GM19239 (cell line): ENCODE measurements around the gene PI4K2B.
A peak's percentile ranks its signal among the peaks of the same experiment; 100 is the strongest.
"Not testable (repeated sequence)": the region's sequence is repeated elsewhere in the genome, so short reads cannot be mapped to it uniquely, and the experiment has no call there.

Experiments used
- DNase-seq: peaks from one replicate; pipeline ENCODE4 v3.0.0; 2011; ENCODE audit warnings: low spot score; ENCODE audit not compliant: insufficient read length
- FAIRE-seq: peaks from 2 replicates; lab custom pipeline; 2011; peaks lifted over from hg19 to GRCh38; lab: Jason Lieb, UNC

PI4K2B gene

GRCh38 chr4:25233737-25234389 is at the start of gene PI4K2B:
Gene PI4K2B (plus strand): TSS chr4:25234033. CDS start chr4:25234164, 131 bp downstream.
- peak; percentile 65 for DNase-seq
- peak; percentile 94 for FAIRE-seq

- DNase-seq (no peak), FAIRE-seq (no peak)
Measured at GRCh38 chr4:25184056-25184455, 49.8 kb upstream of the PI4K2B start.

DNA sequence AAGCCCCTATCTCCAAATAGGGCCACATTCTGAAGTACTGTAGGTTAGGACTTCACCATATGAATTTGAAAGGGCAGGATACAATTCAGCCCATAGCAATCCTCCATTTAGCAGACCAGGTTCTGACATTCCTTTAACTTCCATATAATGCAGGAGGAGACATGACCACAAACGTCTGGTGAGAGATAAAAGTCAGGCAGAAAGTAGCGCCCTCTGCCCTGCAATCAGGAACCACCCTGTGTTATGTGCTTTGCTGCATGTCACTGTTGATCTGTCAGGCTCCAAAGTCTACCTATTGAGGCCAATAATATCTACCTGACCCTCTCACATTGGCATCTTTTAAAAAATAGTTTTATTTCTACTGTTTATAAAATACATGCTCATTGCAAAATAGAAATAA is 43.4 kb upstream of the PI4K2B start:
- DNase-seq (no peak), FAIRE-seq (no peak)

GRCh38 chr4:25198713-25199112 is 35.1 kb upstream of the PI4K2B start:
- FAIRE-seq (no peak), DNase-seq (no peak)

GRCh38 chr4:25207997-25208396 is 25.8 kb upstream of the PI4K2B start:
- FAIRE-seq (no peak), DNase-seq (no peak)

DNA sequence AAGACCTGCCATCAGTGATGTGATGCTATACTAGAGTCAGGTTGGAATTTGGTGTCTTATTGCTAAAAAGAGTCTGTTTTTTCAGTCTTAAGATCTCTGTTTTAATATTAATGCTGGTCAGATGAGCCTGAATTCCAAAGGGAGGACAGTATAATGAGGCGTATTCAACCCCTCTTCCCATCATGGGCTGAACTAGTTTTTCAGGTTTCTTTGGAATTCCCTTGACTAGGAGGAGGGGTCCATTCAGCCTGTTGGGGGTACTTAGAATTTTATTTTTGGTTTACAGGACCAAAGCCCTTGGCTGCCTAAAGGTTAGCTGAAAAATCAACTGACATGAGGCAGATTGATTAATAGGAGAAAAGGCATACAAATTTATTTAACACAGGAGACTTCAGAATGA is 24.1 kb upstream of the PI4K2B start:
- FAIRE-seq (no peak), DNase-seq (no peak)

DNA sequence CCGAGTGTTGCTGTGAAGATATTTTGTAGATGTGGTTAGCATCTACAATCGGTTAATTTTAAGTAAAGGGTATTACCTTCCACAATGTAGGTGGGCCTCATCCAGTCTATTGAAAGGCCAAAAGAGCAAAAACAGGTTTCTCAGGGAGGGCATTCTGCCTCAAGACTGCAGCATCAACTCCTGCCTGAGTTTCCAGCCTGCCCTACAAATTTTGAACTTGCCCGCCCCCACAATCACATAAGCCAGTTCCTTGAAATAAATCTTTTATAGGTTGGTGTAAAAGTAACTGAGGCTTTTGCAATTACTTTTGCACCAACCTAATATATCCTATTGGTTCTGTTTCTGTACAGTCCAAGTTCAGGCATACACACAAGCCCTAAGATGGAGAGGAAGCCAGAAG is 22.1 kb upstream of the PI4K2B start:
- no peak for FAIRE-seq

GRCh38 chr4:25212822-25213221 is 21.0 kb upstream of the PI4K2B start:
- FAIRE-seq: no peak
- DNase-seq: no peak

More for the DNA sequence above, 22.1 kb upstream of the PI4K2B start:
- no peak for DNase-seq

DNA sequence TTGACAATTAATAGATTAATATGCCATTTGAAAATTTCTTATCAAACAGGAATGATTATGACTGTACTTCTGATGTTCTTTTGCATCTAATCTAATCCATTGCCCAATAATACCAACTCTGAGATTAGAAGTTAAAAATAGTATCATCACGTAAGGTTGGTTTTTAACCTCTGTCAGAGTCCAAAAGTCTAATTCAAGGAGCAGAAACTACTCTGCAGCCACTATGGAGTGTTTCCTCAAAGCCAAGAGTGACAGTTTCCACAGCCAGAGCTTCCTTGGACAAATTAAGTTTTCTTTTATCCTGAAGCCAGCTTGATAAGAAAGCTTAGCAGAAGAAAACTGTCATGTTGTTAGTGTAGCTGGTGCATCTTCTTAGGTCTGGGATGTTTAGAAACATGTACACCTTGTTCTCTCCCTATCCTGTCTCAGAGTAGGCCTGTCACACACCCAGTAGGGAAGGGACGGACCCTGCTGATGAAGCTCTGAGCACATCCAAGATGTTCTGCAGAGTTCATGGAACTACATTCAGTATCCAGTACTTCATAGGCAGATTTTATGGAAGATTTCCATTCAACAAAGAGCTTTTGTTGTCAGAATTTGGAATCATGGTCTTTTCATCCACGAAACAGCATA is 20.4 kb upstream of the PI4K2B start:
- FAIRE-seq: no peak
- no peak for DNase-seq

GRCh38 chr4:25214750-25215149 is 19.1 kb upstream of the PI4K2B start:
- DNase-seq, FAIRE-seq: not testable (repeated sequence)

DNA sequence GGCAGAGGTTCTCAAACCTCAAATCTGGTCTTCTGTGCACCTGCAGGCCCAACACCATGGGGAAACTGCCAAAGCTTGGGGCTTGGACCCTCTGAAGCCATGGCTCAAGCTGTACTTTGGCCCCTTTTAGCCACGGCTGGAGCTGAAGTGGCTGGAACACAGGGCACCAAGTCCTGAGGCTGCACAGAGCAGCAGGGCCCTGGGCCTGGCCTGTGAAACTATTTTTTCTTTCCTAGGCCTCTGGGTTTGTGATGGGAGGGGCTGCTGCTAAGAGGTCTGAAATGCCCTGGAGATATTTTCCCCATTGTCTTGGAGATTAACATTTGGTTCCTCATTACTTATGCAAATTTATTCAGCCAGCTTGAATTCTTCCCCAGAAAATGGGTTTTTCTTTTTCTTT is 18.3 kb upstream of the PI4K2B start:
- DNase-seq (no peak), FAIRE-seq (no peak)

DNA sequence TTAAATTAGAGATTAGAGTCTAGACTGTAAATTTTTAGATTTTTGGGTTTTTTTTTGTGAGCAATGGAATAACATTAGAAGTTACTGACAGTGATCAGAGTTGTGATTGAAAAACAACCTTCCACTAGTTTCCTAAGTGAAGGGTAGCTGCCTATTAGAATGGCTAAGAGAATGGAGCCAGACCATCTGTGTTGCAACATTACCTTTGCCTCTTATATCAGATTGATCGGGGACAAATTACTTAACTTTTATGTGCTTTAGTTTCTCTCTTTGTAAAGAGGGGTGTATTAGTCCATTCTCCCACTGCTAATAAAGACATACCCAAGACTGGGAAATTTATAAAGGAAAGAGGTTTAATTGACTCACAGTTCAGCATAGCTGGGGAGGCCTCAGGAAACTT is 12.5 kb upstream of the PI4K2B start:
- DNase-seq (no peak), FAIRE-seq (no peak)

DNA sequence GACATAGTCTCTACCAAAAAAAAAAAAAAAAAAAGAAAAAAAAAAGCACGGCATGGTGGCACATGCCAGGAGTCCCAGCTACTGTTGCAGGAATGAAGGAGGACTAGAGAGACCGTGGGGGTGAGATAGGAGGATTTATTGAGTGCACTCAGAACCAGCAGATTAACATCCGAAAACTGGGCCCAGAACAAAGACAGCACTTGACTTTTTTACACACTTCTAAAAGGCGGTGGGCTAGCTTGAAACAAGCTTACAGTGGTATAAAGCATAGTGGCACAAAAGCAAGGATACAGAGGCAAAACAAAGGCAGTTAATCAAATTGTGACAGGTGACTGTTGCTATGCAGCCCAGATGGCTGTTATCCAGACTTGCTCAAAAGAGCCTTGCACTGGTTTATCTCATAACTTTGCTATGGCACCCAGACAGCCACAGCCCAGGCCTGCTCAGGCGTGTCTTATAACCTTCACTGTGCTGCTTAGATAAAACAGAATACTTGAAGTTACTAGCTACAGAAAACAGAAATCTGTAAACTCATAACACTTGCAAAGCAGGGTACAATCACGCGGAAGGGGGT is 9.9 kb upstream of the PI4K2B start:
- no peak for DNase-seq
- FAIRE-seq: no peak

DNA sequence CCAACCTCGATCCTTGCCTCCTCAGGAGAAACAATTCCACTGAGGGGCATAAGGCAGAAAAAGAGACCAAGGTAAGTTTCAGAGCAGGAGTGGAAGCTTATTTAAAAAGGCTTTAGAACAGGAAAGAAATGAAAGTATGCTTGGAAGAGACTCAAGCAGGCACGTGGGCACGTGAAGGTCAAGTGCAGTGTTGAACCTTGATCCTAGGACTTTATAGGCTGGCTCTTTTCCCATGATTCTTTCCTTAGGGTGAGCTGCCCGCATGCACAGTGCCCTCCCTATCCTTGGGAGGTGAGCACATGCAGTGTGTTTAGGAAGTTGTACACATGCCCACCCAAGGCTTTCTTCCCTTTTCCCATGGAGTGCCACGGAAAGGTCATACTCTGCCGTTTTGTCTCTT is 4.0 kb upstream of the PI4K2B start:
- DNase-seq (no peak), FAIRE-seq (no peak)

DNA sequence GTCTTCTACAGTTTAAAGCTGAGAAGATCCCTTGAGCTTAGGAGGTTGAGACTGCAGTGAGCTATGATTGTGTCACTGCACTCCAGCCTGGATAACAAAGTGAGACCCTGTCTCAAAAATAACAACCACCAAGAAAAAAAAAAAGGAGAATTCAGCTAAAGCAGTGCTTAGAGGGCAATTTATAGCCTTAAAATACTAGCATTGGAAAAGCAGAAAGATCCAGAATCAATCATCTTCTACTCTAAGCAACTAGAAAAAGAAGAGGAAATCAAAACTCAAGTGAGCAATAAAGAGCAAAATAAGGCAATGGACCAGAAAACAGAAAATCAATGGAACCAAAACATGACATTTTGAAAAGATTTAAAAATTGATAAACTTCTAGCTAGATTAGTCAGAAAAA is 639 bp upstream of the PI4K2B start:
- FAIRE-seq (peak; percentile 4), DNase-seq (no peak)

DNA sequence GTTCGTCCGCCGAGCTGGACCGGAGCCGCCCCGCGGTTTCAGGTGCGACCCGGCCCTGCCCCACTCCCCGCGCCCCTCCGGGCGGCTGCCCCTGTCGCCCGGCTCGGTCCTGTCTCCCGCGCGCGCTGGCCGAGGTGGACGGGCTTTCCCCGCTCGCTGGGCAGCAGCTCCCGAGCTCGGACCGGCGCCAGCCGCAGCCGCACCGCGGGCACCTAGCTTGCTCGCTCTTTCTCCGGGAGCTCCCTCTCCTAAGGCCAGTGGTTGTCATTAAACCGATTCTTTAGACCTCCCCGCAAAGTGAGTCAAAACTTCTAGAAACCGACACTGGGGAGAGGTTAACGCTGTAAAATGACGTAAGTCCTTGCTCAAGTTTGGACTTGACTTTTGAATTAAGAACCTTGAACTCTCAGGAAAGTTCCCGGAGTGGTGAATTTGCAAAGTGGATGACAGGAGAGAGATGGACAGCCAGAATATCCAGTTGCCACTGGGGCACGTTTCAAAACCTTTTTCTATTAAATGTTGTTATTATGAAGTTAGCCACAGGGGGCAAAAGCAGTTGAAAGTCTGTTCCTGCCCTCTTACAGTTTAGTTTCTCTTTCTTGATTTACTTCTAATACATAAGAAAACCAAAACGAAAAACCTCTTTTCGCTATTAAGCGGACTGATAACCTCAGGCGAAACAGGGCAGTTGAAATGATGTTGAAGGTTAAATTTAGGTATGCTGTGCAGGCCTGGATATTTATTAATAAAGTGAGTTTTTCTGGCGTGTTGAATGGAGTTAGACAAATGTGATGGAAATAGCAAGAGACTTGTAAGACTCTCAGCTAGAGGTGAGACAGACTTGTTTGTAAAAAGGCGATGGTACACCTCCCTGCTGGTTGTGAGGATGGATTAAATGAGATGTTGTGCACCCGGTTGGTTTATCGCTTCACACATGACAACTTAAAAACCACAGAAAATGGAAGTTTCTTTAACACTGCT is 847 bp downstream of the PI4K2B start:
- FAIRE-seq: peak; percentile 89
- DNase-seq: peak; percentile 49

DNA sequence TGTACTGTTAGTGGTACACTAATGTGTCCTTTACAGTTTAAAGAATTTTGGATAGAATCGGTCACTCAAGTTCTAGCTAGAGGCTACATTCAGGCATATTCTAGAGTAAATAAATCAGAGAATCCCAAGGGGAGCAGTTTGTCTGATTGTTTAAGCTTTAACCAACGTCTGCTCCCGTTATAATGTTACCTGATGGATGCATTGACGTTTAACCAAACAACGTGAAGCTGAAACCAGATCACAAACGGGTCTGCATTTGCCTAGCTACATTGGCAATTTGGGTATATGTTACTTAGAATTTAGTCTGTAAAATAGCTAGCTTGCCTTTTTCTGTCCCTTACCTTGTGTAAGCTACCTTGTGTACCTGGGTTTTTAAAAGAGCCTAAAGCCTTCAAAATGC is 1.6 kb downstream of the PI4K2B start:
- DNase-seq: no peak

DNA sequence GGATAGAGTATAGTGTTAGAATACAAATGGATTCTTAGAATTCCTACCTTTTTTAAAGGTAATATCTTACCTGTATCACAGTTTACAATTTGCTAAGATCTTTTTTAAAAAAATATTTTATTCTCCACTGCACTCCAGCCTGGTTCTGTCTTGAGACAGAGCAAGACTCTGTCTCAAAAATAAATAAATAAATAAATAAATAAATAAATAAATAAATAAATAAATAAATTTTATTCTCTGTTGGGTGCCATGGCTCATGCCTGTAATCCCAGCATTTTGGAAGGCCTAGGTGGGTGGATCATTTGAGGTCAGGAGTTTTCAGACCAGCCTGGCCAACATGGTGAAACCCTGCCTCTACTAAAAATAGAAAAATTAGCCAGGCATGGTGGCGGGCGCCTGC is 2.2 kb downstream of the PI4K2B start:
- FAIRE-seq, DNase-seq: not testable (repeated sequence)

More for the DNA sequence above, 1.6 kb downstream of the PI4K2B start:
- peak; percentile 35 for FAIRE-seq

GRCh38 chr4:25236971-25237370 is 3.1 kb downstream of the PI4K2B start:
- FAIRE-seq: no peak

DNA sequence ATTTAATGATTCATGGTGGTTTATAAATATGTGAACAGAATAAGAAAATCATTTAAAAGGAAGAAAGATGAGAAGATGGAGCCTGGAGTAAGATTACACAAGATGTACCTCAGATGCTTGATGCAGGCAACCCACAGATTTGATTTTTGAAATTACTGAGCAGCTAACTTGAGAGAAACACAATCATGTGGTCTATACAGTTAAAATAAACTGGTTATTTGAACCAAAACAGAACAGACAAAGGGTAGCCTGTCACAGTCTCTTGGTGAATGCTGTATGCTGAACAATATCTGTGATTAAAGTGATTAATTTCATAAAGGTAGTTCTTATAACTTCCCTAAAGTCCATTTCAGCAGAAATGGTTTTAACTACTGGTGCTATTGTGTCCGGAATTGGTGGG is 4.2 kb downstream of the PI4K2B start:
- FAIRE-seq: no peak
- DNase-seq: no peak

More at GRCh38 chr4:25236971-25237370, 3.1 kb downstream of the PI4K2B start:
- no peak for DNase-seq
